OCI-LY7 (cell line): ENCODE measurements around the gene DAB1. TPM values are rescaled to one million over a fixed set of nuclear protein-coding genes. Genes with fewer than 3 reads are reported as not detected.

Experiments used
- BruUV-seq: library from RNA; stranded (reverse); fragments of 400-500 nt; replicated peaks from 2 replicates; lab custom pipeline; 2021; lab: Mats Ljungman, UMichigan
- CTCF ChIA-PET: fragments of 300-600 bp; sonication (Branson Sonifier 250); formaldehyde crosslinking; loops from one replicate; lab custom pipeline; 2022; ENCODE audit warnings: antibody characterized with exemption; ENCODE audit not compliant: unreplicated experiment; lab: Charles Lee
- POLR2A ChIA-PET: fragments of 300-600 bp; sonication (Branson Sonifier 250); formaldehyde crosslinking; loops from one replicate; lab custom pipeline; 2022; ENCODE audit warnings: antibody characterized with exemption; lab: Charles Lee
- DNase-seq: peaks from one replicate; pipeline ENCODE4 v3.0.0-alpha.2; 2015; ENCODE audit warnings: low spot score
- H2AFZ ChIP-seq: fragments of 200-600 bp; sonication (generic), shearing (Covaris generic); 2 replicates; pipeline ENCODE4 v1.6.1; 2014; ENCODE audit warnings: mild to moderate bottlenecking, antibody characterized with exemption, low read length, moderate library complexity
- H3K27ac ChIP-seq: fragments of 200-600 bp; sonication (generic); 2 replicates; pipeline ENCODE4 v1.5.1; 2014; ENCODE audit warnings: mixed run types, low read depth, mild to moderate bottlenecking, moderate library complexity, low read length, inconsistent platforms; ENCODE audit not compliant: poor library complexity, severe bottlenecking
- H3K36me3 ChIP-seq: fragments of 200-600 bp; sonication (generic); 2 replicates; pipeline ENCODE4 v1.6.1; 2014; ENCODE audit warnings: mild to moderate bottlenecking, antibody characterized with exemption, low read length, moderate library complexity, mixed read lengths; ENCODE audit not compliant: insufficient read depth
- H3K4me1 ChIP-seq: fragments of 200-600 bp; sonication (generic); 2 replicates; pipeline ENCODE4 v1.5.1; 2014; ENCODE audit warnings: mild to moderate bottlenecking, low read length; ENCODE audit not compliant: insufficient read depth, poor library complexity, severe bottlenecking
- H3K4me2 ChIP-seq: fragments of 200-600 bp; sonication (generic); 2 replicates; pipeline ENCODE4 v1.6.1; 2014; ENCODE audit warnings: mild to moderate bottlenecking, low read length
- H3K4me3 ChIP-seq: fragments of 200-600 bp; sonication (generic); 2 replicates; pipeline ENCODE4 v1.5.1; 2014; ENCODE audit warnings: mild to moderate bottlenecking, low read depth, low read length; ENCODE audit not compliant: poor library complexity, severe bottlenecking
- H3K79me2 ChIP-seq: fragments of 200-600 bp; sonication (generic); 2 replicates; pipeline ENCODE4 v1.6.1; 2016; ENCODE audit warnings: low read depth, mild to moderate bottlenecking, low read length, moderate library complexity, mixed read lengths; ENCODE audit not compliant: insufficient read depth
- H3K9me2 ChIP-seq: fragments of 200-600 bp; sonication (generic); 2 replicates; pipeline ENCODE4 v1.6.1; 2016; ENCODE audit warnings: mild to moderate bottlenecking, low read length, mixed read lengths; ENCODE audit not compliant: insufficient read depth
- H3K9me3 ChIP-seq: fragments of 200-600 bp; sonication (generic); 2 replicates; pipeline ENCODE4 v1.6.1; 2014; ENCODE audit warnings: mild to moderate bottlenecking, mixed run types, low read length, mixed read lengths
- H4K20me1 ChIP-seq: fragments of 200-600 bp; sonication (generic); 2 replicates; pipeline ENCODE4 v1.6.1; 2014; ENCODE audit warnings: mild to moderate bottlenecking, antibody characterized with exemption, low read length, moderate library complexity, mixed read lengths; ENCODE audit not compliant: insufficient read depth
- EZH2phosphoT487 ChIP-seq: fragments of 200-600 bp; sonication (generic); IDR thresholded peaks from 2 replicates; pipeline ENCODE4 v1.6.1; 2018; ENCODE audit warnings: low read depth, borderline replicate concordance, mild to moderate bottlenecking, mixed run types, antibody characterized with exemption, low read length, moderate library complexity, mixed read lengths
- intact Hi-C: fragments of 100-400 bp; cut with micrococcal nuclease; formaldehyde crosslinking; loops from one replicate; pipeline ENCODE4 v1.10.0; 2022; ENCODE audit not compliant: unreplicated experiment
- total RNA-seq, 2 experiments: library from RNA; depleted of rRNA in 1 of 2; stranded (reverse); fragments of >200 nt in 1 of 2; shearing (Covaris generic) in 1 of 2; gene quantifications; 2 replicates each; pipeline ENCODE4 v1.2.3, GENCODE V29; 2014 to 2022
- TF ChIP-seq, protein P1 (sequence below): fragments of 200-600 bp; sonication (generic); conservative IDR thresholded peaks from 2 replicates; pipeline ENCODE4 v1.5.1; 2014; ENCODE audit warnings: mild to moderate bottlenecking, antibody characterized with exemption, low read length, moderate library complexity, mixed read lengths

The DAB1 gene
- total RNA-seq, 2 experiments from 2014 or later, result not detected

DNA sequence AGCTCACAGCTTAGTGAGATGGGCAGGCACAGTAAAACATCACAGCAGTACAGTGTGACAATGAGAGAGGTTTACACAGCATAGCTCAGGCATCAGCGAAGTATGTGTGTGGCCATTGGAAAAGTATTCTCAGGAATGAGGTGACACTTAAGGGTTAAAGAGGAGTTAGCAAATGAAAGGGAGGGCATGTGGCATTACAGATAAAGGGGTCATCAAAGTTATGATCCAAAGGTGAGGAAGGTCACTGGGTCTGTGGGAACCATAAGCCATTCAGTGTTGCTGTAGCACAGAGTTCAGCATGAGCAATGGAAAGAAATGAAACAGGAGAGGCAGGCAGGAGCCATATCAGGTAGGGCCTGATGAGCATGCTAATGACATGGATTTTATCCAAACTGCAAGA, 453.6 kb downstream of the DAB1 start:
- Histone ChIP-seq H3K4me2 (no peak overlapping the region), H3K79me2 (no peaks in the 10 kb centered on the region), H3K9me3 (no peaks in the 10 kb centered on the region), H2AFZ (no peak overlapping the region), H4K20me1 (no peaks in the 10 kb centered on the region), H3K9me2 (no peaks in the 10 kb centered on the region), H3K4me3 (no peak overlapping the region), H3K4me1 (no peaks in the 10 kb centered on the region), H3K27ac (no peak overlapping the region), H3K36me3 (no peaks in the 10 kb centered on the region)
- TF ChIP-seq, protein P1, sequence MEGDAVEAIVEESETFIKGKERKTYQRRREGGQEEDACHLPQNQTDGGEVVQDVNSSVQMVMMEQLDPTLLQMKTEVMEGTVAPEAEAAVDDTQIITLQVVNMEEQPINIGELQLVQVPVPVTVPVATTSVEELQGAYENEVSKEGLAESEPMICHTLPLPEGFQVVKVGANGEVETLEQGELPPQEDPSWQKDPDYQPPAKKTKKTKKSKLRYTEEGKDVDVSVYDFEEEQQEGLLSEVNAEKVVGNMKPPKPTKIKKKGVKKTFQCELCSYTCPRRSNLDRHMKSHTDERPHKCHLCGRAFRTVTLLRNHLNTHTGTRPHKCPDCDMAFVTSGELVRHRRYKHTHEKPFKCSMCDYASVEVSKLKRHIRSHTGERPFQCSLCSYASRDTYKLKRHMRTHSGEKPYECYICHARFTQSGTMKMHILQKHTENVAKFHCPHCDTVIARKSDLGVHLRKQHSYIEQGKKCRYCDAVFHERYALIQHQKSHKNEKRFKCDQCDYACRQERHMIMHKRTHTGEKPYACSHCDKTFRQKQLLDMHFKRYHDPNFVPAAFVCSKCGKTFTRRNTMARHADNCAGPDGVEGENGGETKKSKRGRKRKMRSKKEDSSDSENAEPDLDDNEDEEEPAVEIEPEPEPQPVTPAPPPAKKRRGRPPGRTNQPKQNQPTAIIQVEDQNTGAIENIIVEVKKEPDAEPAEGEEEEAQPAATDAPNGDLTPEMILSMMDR, result no peak
- no peak for TF ChIP-seq EZH2phosphoT487
- intact Hi-C loops, result no loop called here
- BruUV-seq, result no TSS peak
- ChIA-PET POLR2A (interaction anchor here (0.5 kb wide), 1 partner anchor 20 kb away, joined by 4 read pairs; no protein-coding TSS in a partner anchor), CTCF (no interaction called here)
- no peak for DNase-seq

DNA sequence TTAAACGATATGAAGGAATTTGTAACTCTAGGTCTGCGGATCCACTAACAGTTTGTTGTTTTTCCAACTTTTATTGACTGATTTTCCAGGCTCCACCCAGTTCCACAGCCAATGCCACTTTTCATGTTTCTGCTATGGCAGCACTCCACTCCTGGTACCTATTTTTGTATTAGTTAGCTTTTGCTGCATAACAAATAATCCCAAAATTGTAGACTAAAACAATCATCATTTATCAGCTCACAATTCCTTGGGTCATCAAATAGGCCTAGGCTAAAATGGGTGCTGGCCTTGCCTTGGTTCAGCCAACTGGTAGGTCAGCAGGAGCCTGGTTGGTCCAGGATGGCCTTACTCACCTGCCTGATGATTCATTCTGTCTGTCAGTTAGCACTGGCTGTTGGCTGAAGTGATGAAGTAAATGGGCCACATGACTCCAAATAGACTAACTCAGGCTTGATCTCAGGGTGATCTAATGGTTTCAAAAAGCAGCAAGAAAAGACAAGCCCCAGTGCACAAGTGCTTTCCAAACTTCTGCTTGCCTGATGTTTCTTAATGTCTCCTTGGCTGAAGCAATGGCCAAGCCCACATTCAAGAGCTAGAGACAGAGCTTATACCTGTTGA, 454.9 kb downstream of the DAB1 start:
- Histone ChIP-seq H3K79me2 (no peaks in the 10 kb centered on the region), H3K9me2 (no peaks in the 10 kb centered on the region), H3K36me3 (no peaks in the 10 kb centered on the region), H3K27ac (no peak overlapping the region), H2AFZ (no peak overlapping the region), H3K4me3 (no peak overlapping the region), H3K4me2 (no peak overlapping the region), H4K20me1 (no peaks in the 10 kb centered on the region), H3K4me1 (no peaks in the 10 kb centered on the region), H3K9me3 (no peaks in the 10 kb centered on the region)
- no peak for TF ChIP-seq EZH2phosphoT487
- TF ChIP-seq, protein P1, result no peak
- ChIA-PET POLR2A (no interaction called here), CTCF (no interaction called here)
- intact Hi-C loops, result no loop called here
- DNase-seq, result no peak
- no TSS peak for BruUV-seq
